Right lobe of liver (tissue), 6 donors: ENCODE results near the gene BIK. TPM values are rescaled to one million over a fixed set of nuclear protein-coding genes. Genes with fewer than 3 reads are reported as not detected.

ENCODE experiments used
- ATAC-seq, 4 donors: fragments of 200-7000 bp; cut with Tn5 transposase; one replicate each; pipeline ENCODE4 v1.9.1; 2020; ENCODE audit warnings: mild to moderate bottlenecking in 4 of 4, moderate library complexity in 4 of 4
- DNase-seq, 3 donors: peaks; one replicate each; pipeline ENCODE4 v3.0.0-alpha.2; 2020
- H3K27ac ChIP-seq, 3 donors: fragments of 200-600 bp; one replicate each; pipeline ENCODE4 v1.8.0; 2022
- H3K27me3 ChIP-seq, 2 donors: fragments of 200-600 bp; one replicate each; pipeline ENCODE4 v1.8.0; 2022
- H3K36me3 ChIP-seq, 4 donors: fragments of 200-600 bp; sonication (generic) in 1 of 4; one replicate each; pipeline versions ENCODE4 v1.5.1 to v1.8.0; 2017 to 2022; ENCODE audit warnings: control low read depth in 1 of 4
- H3K4me1 ChIP-seq, 4 donors: fragments of 200-600 bp; sonication (generic) in 1 of 4; one replicate each; pipeline versions ENCODE4 v1.5.1 to v1.8.0; 2017 to 2022; ENCODE audit warnings: control low read depth in 1 of 4
- H3K4me3 ChIP-seq, 3 donors: fragments of 200-600 bp; one replicate each; pipeline ENCODE4 v1.8.0; 2022
- H3K9me3 ChIP-seq, 4 donors: fragments of 200-600 bp; sonication (generic) in 1 of 4; one replicate each; pipeline versions ENCODE4 v1.5.1 to v1.8.0; 2017 to 2022; ENCODE audit warnings: control low read depth in 1 of 4
- POLR2A ChIP-seq: fragments of 450-650 bp; IDR thresholded peaks from one replicate; pipeline ENCODE4 v1.6.1; 2017; ENCODE audit warnings: antibody characterized with exemption, mild to moderate bottlenecking
- WGBS: methylation state at CpG from one replicate; pipeline ENCODE4 v1.1.6; 2018; ENCODE audit warnings: low coverage, low lambda C conversion rate; ENCODE audit not compliant: insufficient coverage; ENCODE audit errors: missing lambda C conversion rate; 5-methylcytosine and 5-hydroxymethylcytosine counted together
- intact Hi-C, 2 donors: fragments of 100-400 bp; cut with DNase I; formaldehyde crosslinking; loops; one replicate each; pipeline versions ENCODE4 v1.11.2 to v1.14.1; 2022
- total RNA-seq, 6 experiments: library from RNA; depleted of rRNA in 2 of 6; stranded (reverse); fragments of >200 nt in 2 of 6; fragmentation: NEBNext Ultra II Directional in 3 of 6; extraction: Animal tissue kit (Norgen Biotek cat#: 25700) in 3 of 6; gene quantifications; one replicate each; pipeline versions ENCODE4 v1.1.0 to v1.2.4, GENCODE V29; 2016 to 2023
- TF ChIP-seq, protein P1 (sequence below), 4 donors: fragments of 200-600 bp in 3 of 4; fragments of 450-650 bp in 1 of 4; IDR thresholded peaks; one replicate each; pipeline versions ENCODE4 v1.5.1 to v1.8.0; 2016 to 2022; ENCODE audit warnings: antibody characterized with exemption in 4 of 4, mild to moderate bottlenecking in 2 of 4
- donor health status: DM: no; HTN: yes; CAD: no.
- donor health status: DM: no; HTN: no; CAD: no.
- donor health status: DM: no; HTN: no; CAD: no.
- donor health status: DM: no; HTN: yes; CAD: no.
- donor health status: DM: no; HTN: yes; CAD: no.

BIK gene
- total RNA-seq, 6 experiments from 2014 or later = 0.22 to 0.42 (median 0.31) TPM; not detected in 1

DNA sequence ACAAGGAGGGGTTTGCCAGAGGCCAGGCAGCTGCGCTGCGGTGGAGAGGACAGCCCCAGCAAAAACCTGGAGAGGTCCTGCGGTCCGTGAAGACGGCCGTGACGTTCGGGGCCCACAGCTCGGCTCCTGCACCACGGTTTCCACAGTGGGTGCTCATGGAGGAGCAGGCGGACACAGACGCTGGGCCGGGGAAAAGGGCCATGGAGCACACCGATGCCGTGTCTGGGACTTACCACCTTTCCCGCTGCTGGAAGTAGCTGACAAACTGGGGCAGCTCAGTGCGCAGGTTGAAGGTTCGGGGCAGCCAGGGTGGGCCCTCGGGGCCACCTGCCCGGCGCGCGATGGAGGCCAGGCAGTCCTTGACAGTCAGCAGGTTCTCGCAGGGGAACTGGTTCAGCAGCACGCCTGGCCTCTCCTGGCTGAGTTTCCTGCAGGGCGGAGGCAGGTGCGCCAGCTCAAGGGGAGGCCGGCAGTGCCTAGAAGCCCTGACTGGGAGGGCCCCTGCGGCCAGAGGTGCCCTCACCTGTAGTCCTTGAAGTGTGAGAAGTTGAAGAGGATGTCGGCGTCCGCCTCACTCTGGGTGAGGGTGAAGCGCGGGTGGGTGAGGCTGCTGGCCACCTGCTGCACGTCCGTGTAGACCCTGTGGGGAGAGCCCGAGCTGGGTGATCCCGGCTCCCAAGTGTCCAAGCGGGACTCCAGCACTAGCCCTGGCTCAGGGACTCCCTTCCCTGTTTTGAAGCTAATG, 63.6 kb downstream of the BIK start:
- Histone ChIP-seq H3K27ac (no peak overlapping the region), H3K27me3 (no peaks in the 10 kb centered on the region), H3K36me3 (peaks cover 0 to 60% (median 12%) of the 10 kb centered on the region in 4 donors), H3K9me3 (no peaks in the 10 kb centered on the region), H3K4me1 (no peaks in the 10 kb centered on the region), H3K4me3 (no peak overlapping the region)
- intact Hi-C loops = no loop called here
- 100% methylated on average over 2 of the region's 39 CpGs for WGBS
- DNase-seq (no peak), ATAC-seq (no peak)
- TF ChIP-seq POLR2A = no peak
- TF ChIP-seq, protein P1, sequence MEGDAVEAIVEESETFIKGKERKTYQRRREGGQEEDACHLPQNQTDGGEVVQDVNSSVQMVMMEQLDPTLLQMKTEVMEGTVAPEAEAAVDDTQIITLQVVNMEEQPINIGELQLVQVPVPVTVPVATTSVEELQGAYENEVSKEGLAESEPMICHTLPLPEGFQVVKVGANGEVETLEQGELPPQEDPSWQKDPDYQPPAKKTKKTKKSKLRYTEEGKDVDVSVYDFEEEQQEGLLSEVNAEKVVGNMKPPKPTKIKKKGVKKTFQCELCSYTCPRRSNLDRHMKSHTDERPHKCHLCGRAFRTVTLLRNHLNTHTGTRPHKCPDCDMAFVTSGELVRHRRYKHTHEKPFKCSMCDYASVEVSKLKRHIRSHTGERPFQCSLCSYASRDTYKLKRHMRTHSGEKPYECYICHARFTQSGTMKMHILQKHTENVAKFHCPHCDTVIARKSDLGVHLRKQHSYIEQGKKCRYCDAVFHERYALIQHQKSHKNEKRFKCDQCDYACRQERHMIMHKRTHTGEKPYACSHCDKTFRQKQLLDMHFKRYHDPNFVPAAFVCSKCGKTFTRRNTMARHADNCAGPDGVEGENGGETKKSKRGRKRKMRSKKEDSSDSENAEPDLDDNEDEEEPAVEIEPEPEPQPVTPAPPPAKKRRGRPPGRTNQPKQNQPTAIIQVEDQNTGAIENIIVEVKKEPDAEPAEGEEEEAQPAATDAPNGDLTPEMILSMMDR (IDR thresholded peaks at IDR 0.05) = no peak

DNA sequence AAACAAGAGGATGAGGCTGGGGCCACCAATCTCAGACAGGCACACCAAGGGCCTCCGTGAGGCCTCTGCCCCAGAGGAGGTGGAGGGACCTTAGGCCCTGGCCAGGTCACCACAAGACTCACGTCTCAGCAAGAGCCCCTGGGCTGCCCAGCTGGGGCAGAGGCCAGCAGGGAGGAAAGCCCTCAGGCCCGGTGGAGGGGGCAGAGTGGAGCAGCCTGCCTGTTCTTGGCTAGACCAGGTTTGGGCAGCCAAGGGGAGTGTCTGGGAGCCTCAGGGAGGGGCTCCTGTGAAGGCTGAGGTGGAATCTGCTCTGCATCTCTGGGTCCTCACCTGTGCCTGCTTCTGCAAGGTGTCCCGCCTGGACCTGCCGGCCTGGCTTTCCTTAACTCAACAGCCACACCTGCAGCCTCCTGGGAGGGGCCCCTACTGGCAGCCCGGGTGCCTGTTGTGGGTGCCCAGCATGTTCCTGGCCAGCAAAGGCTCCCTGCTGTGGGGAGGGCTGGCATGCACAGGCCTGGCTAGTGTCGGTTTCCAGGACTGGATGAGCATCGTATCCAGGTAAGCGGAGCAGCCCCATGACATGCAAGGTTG, 64.5 kb downstream of the BIK start:
- Histone ChIP-seq H3K27me3 (no peaks in the 10 kb centered on the region), H3K9me3 (no peaks in the 10 kb centered on the region), H3K36me3 (peaks cover 0 to 65% (median 15%) of the 10 kb centered on the region in 4 donors), H3K4me3 (no peak overlapping the region), H3K27ac (no peak overlapping the region), H3K4me1 (no peaks in the 10 kb centered on the region)
- ATAC-seq = no peak
- no peak for DNase-seq
- intact Hi-C loops = no loop called here
- no peak for TF ChIP-seq POLR2A
- TF ChIP-seq, protein P1 (IDR thresholded peaks at IDR 0.05) = no peak
- WGBS = 100% methylated on average over 1 of the region's 9 CpGs

DNA sequence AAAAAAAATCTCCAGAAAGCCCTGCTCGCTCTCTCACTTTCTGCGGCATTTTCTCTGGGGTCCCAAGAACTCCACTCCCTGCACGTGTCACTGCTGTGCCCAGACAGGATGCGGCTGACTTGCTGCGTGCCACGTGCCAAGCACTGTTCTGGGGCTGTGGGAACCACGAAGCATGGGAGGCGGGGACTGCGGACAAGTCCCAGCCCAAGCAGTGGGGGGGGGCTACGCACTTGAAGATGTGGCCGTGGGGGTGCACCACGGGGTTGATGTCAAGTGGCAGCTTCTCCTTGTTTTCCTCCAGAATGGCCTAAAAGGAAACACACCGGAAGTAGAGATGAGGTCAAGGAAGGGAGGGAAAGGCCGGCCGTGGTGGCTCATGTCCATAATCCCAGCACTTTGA, 65.5 kb downstream of the BIK start:
- ATAC-seq (no peak), DNase-seq (peak in 1 of 3 donors; percentile 41)
- no peak overlapping the region for H3K4me3 ChIP-seq
- no peak for TF ChIP-seq POLR2A
- TF ChIP-seq, protein P1 (IDR thresholded peaks at IDR 0.05) = no peak
- H3K27ac ChIP-seq = no peak overlapping the region
- intact Hi-C loops = no loop called here
- peaks cover 0 to 59% (median 15%) of the 10 kb centered on the region in 4 donors for H3K36me3 ChIP-seq
- H3K4me1 ChIP-seq = no peaks in the 10 kb centered on the region
- WGBS = 78% methylated on average over 9 of the region's 15 CpGs
- no peaks in the 10 kb centered on the region for H3K9me3 ChIP-seq
- no peaks in the 10 kb centered on the region for H3K27me3 ChIP-seq

DNA sequence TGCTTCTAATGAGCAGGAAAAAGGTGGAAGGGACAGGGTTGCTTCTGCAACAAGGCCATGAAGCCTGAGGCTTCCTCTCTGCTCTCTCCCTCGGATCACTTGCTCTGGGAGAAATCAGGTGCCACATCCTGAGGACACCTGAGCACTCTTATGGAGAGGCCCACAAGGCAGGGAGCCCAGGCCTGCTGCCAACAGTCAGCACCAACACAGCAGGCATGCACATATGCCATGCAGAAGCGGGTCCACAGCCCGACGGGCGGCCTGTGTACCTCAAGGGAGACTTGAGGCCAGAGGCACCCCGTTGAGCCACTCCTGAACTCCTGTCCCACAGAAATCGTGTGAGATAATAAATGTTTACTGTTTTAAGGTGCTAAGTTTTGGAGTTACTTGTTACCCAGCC, 66.9 kb downstream of the BIK start:
- H3K27ac ChIP-seq = no peak overlapping the region
- no peak overlapping the region for H3K4me3 ChIP-seq
- TF ChIP-seq, protein P1 (IDR thresholded peaks at IDR 0.05) = no peak
- TF ChIP-seq POLR2A = no peak
- H3K36me3 ChIP-seq = peaks cover 0 to 51% (median 15%) of the 10 kb centered on the region in 4 donors
- no peaks in the 10 kb centered on the region for H3K27me3 ChIP-seq
- H3K4me1 ChIP-seq = no peaks in the 10 kb centered on the region
- no peaks in the 10 kb centered on the region for H3K9me3 ChIP-seq
- intact Hi-C loops = no loop called here
- ATAC-seq (no peak), DNase-seq (peak in 1 of 3 donors; percentile 51)
- WGBS = 97% methylated on average over 4 of the region's 7 CpGs

Other genes starting within 250 kb of the BIK start
- gene PACSIN2, start 95.6 kb upstream of the BIK start, total RNA-seq = 10 to 100 TPM; 21.4 to 67.0 (median 47.1) TPM
- gene TTLL1, start 21.4 kb upstream of the BIK start, total RNA-seq = 1 to 10 TPM in 4 of 6 experiments, under 1 TPM in 2; 0.97 to 2.0 (median 1.3) TPM
- gene MCAT, start 32.6 kb downstream of the BIK start, total RNA-seq = 10 to 100 TPM in 4 of 6 experiments, 1 to 10 TPM in 2; 8.8 to 22.3 (median 11.4) TPM
- 100 to 1,000 TPM in 2 of 6 experiments, 10 to 100 TPM in 4; 18.1 to 198 (median 31.9) TPM for gene TSPO, start 40.8 kb downstream of the BIK start, total RNA-seq
- gene TTLL12, start 76.4 kb downstream of the BIK start, total RNA-seq = 10 to 100 TPM; 18.6 to 43.5 (median 24.4) TPM
- 10 to 100 TPM in 1 of 6 experiments, 1 to 10 TPM in 4, under 1 TPM in 1; 0.73 to 11.7 (median 2.7) TPM for gene SCUBE1, start 232.6 kb downstream of the BIK start, total RNA-seq